HepG2 (cell line): ENCODE measurements around the gene EPS8. TPM values are rescaled to one million over a fixed set of nuclear protein-coding genes. Genes with fewer than 3 reads are reported as not detected.

Experiments used
- ATAC-seq: fragments of 200-7000 bp; cut with Tn5 transposase; 3 replicates; pipeline ENCODE4 v1.9.1; 2020; ENCODE audit warnings: mild to moderate bottlenecking, moderate library complexity
- BruUV-seq: library from RNA; stranded (reverse); fragments of 400-500 nt; replicated peaks from 2 replicates; lab custom pipeline; 2021; lab: Mats Ljungman, UMichigan
- CTCF ChIA-PET: fragments of 300-600 bp; formaldehyde crosslinking; extraction: SDS; loops from one replicate; lab custom pipeline; 2021; ENCODE audit warnings: low total read pairs, inconsistent platforms, low intra/inter-chr PET ratio; lab: Yijun Ruan, JAX
- POLR2A ChIA-PET: fragments of 350-600 bp; sonication (Branson Sonifier 250); formaldehyde crosslinking; loops from one replicate; lab custom pipeline; 2020; ENCODE audit warnings: antibody characterized with exemption, inconsistent platforms; lab: Yijun Ruan, JAX
- DNase-seq: peaks from one replicate; pipeline ENCODE4 v3.0.0-alpha.2; 2015; ENCODE audit warnings: low spot score
- FAIRE-seq: peaks from 3 replicates; lab custom pipeline; 2011; peaks lifted over from hg19 to GRCh38; lab: Jason Lieb, UNC
- H2AFZ ChIP-seq: one replicate; pipeline ENCODE4 v1.6.1; 2011; ENCODE audit warnings: low read length, inconsistent platforms
- H3K27ac ChIP-seq: fragments of 300-600 bp; 3 replicates; pipeline ENCODE4 v1.8.0; 2011; ENCODE audit warnings: mixed run types, mild to moderate bottlenecking, mixed read lengths, low read length, inconsistent platforms; ENCODE audit not compliant: insufficient read depth; ENCODE audit errors: extremely low read length
- H3K27me3 ChIP-seq, 2 experiments: fragments of 200-600 bp in 1 of 2; 2 replicates in 1 of 2; 3 replicates in 1 of 2; pipeline versions ENCODE4 v1.6.0 to v1.8.0; 2011; ENCODE audit warnings: low read length in 2 of 2, mild to moderate bottlenecking in 2 of 2, moderate library complexity in 2 of 2, inconsistent platforms in 1 of 2; ENCODE audit not compliant: insufficient read depth in 2 of 2, control insufficient read depth in 1 of 2
- H3K36me3 ChIP-seq, 2 experiments: fragments of 200-600 bp in 1 of 2; replicated peaks in 1 of 2; 2 replicates in 1 of 2; 3 replicates in 1 of 2; pipeline versions ENCODE4 v1.5.1 to v1.8.0; 2011; ENCODE audit warnings: low read length in 2 of 2, inconsistent platforms in 1 of 2; ENCODE audit not compliant: insufficient read depth in 2 of 2, control insufficient read depth in 1 of 2
- H3K4me1 ChIP-seq: 2 replicates; pipeline ENCODE4 v1.5.1; 2012; ENCODE audit warnings: low read length, inconsistent platforms; ENCODE audit not compliant: insufficient read depth
- H3K4me2 ChIP-seq: 2 replicates; pipeline ENCODE4 v1.6.0; 2011; ENCODE audit warnings: low read depth, low read length, inconsistent platforms
- H3K4me3 ChIP-seq, 3 experiments: fragments of 200-600 bp in 1 of 3; sonication (generic), shearing (Covaris generic) in 1 of 3; replicated peaks in 1 of 3; 2 replicates each; pipeline ENCODE4 v1.5.1; 2011 to 2016; ENCODE audit warnings: low read length in 3 of 3, inconsistent platforms in 2 of 3, low read depth in 2 of 3, mild to moderate bottlenecking in 2 of 3, control low read depth in 1 of 3, mixed read lengths in 1 of 3; ENCODE audit not compliant: insufficient read depth in 1 of 3
- H3K79me2 ChIP-seq: one replicate; pipeline ENCODE4 v1.6.1; 2011; ENCODE audit warnings: low read length, inconsistent platforms; ENCODE audit not compliant: insufficient read depth
- H3K9ac ChIP-seq: 2 replicates; pipeline ENCODE4 v1.6.0; 2011; ENCODE audit warnings: mild to moderate bottlenecking, low read depth, low read length, inconsistent platforms; ENCODE audit not compliant: insufficient read depth
- H3K9me3 ChIP-seq: 2 replicates; pipeline ENCODE4 v1.5.1; 2012; ENCODE audit warnings: mild to moderate bottlenecking, low read length
- H4K20me1 ChIP-seq: 2 replicates; pipeline ENCODE4 v1.6.0; 2011; ENCODE audit warnings: inconsistent platforms, mild to moderate bottlenecking, low read length, moderate library complexity; ENCODE audit not compliant: insufficient read depth
- ARHGAP35 ChIP-seq: sonication (generic); formaldehyde crosslinking; IDR thresholded peaks from 2 replicates; pipeline ENCODE4 v1.9.0; 2022; ENCODE audit warnings: mild to moderate bottlenecking, inconsistent platforms, moderate library complexity, missing genetic modification reagents, borderline replicate concordance
- KLF12 ChIP-seq: sonication (generic); formaldehyde crosslinking; IDR thresholded peaks from 2 replicates; pipeline ENCODE4 v1.4.0; 2020; ENCODE audit warnings: missing genetic modification reagents, borderline replicate concordance
- MIXL1 ChIP-seq: IDR thresholded peaks from 2 replicates; pipeline ENCODE4 v1.6.1; 2016
- RARA ChIP-seq: IDR thresholded peaks from 2 replicates; pipeline ENCODE4 v1.6.1; 2016; ENCODE audit warnings: missing genetic modification reagents, missing compliant biosample characterization
- SALL1 ChIP-seq: sonication (generic); formaldehyde crosslinking; IDR thresholded peaks from 2 replicates; pipeline ENCODE4 v1.8.0; 2022; ENCODE audit warnings: mild to moderate bottlenecking, missing genetic modification reagents
- SSRP1 ChIP-seq: IDR thresholded peaks from 2 replicates; pipeline ENCODE4 v1.6.1; 2016; ENCODE audit warnings: control low read depth
- ZBTB7B ChIP-seq: sonication (generic); formaldehyde crosslinking; IDR thresholded peaks from 2 replicates; pipeline ENCODE4 v1.4.0; 2020; ENCODE audit warnings: missing genetic modification reagents
- ZMYM3 ChIP-seq: sonication (generic); formaldehyde crosslinking; IDR thresholded peaks from 2 replicates; pipeline ENCODE4 v1.5.1; 2020; ENCODE audit warnings: mild to moderate bottlenecking, missing genetic modification reagents
- ZNF468 ChIP-seq: sonication (generic); formaldehyde crosslinking; IDR thresholded peaks from 2 replicates; pipeline ENCODE4 v1.8.0; 2022; ENCODE audit warnings: mild to moderate bottlenecking, moderate library complexity, missing genetic modification reagents
- ZNF782 ChIP-seq: sonication (generic); formaldehyde crosslinking; IDR thresholded peaks from 2 replicates; pipeline ENCODE4 v1.4.0; 2020; ENCODE audit warnings: missing genetic modification reagents, mild to moderate bottlenecking, borderline replicate concordance
- ZNF790 ChIP-seq: sonication (generic); formaldehyde crosslinking; IDR thresholded peaks from 2 replicates; pipeline ENCODE4 v1.8.0; 2022; ENCODE audit warnings: missing genetic modification reagents, mild to moderate bottlenecking, borderline replicate concordance
- ZNF878 ChIP-seq: sonication (generic); formaldehyde crosslinking; IDR thresholded peaks from 2 replicates; pipeline ENCODE4 v1.8.1; 2023; ENCODE audit warnings: mild to moderate bottlenecking, missing genetic modification reagents, moderate library complexity
- WGBS: methylation state at CpG from one replicate; pipeline ENCODE4 v1.1.6; 2017; ENCODE audit warnings: low lambda C conversion rate; 5-methylcytosine and 5-hydroxymethylcytosine counted together
- in situ Hi-C: cut with HindIII; loops from 2 replicates; pipeline ENCODE4 v1.10.0; 2017; ENCODE audit warnings: low pct_unique_long_range_greater_than_20kb; ENCODE audit not compliant: extremely low pct_ligation_motif_present
- intact Hi-C: fragments of 100-400 bp; cut with micrococcal nuclease; formaldehyde crosslinking; loops from one replicate; pipeline ENCODE4 v1.10.0; 2022; ENCODE audit not compliant: unreplicated experiment
- polyA plus RNA-seq, 8 experiments: library from polyadenylated mRNA; depleted of rRNA in 3 of 8; stranded (reverse) in 7 of 8; unstranded in 1 of 8; fragments of >200 nt; fragmentation: Illumina TruSeq in 4 of 8; extraction: Trizol in 4 of 8; gene quantifications; 2 replicates each; pipeline versions ENCODE4 v1.2.1 to v1.2.3, GENCODE V29; 2011 to 2016; ENCODE audit warnings: low read depth in 4 of 8, missing spikeins in 1 of 8, mixed read lengths in 1 of 8; ENCODE audit not compliant: insufficient read depth in 1 of 8
- total RNA-seq, 5 experiments: library from RNA; depleted of rRNA; stranded (reverse); fragments of >200 nt; fragmentation: Illumina TruSeq; extraction: Trizol; gene quantifications; 2 replicates each; pipeline ENCODE4 v1.2.3, GENCODE V29; 2016; ENCODE audit warnings: low read depth in 1 of 5
- TF ChIP-seq, protein P1 (sequence below): sonication (generic); formaldehyde crosslinking; IDR thresholded peaks from 2 replicates; pipeline ENCODE4 v1.5.1; 2020; ENCODE audit warnings: mild to moderate bottlenecking, missing genetic modification reagents, moderate library complexity
- TF ChIP-seq, protein P2 (sequence below): IDR thresholded peaks from 2 replicates; pipeline ENCODE4 v1.6.1; 2016
- TF ChIP-seq, protein P3 (sequence below): sonication (generic); formaldehyde crosslinking; IDR thresholded peaks from 2 replicates; pipeline ENCODE4 v1.4.0; 2020; ENCODE audit warnings: missing genetic modification reagents

Gene EPS8
- total and polyA plus RNA-seq, 2 of the 13 experiments (the other 11 are each of a cell fraction or from before 2014, with no cell fraction given) = 37.1 to 43.4 TPM

DNA sequence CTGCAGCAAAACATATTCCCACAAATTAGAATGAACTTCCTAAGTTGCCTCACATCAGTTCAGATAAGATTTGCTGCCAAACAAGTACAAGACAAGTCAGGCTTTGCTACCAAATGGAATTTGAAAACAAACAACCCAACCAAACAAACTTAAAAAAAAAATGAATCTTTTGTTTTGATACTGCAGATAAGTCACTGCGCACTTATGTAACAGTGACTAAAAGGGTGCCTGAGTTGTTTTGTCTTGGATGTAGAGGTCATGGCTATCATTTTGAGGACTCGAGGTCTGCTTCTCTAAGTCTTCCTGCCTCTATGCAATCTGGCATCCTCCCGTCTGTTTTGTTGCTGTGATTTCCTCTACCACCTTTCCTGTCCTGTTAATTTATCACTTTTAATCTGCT, 11.1 kb upstream of the EPS8 start (continued):
- TF ChIP-seq, protein P1, sequence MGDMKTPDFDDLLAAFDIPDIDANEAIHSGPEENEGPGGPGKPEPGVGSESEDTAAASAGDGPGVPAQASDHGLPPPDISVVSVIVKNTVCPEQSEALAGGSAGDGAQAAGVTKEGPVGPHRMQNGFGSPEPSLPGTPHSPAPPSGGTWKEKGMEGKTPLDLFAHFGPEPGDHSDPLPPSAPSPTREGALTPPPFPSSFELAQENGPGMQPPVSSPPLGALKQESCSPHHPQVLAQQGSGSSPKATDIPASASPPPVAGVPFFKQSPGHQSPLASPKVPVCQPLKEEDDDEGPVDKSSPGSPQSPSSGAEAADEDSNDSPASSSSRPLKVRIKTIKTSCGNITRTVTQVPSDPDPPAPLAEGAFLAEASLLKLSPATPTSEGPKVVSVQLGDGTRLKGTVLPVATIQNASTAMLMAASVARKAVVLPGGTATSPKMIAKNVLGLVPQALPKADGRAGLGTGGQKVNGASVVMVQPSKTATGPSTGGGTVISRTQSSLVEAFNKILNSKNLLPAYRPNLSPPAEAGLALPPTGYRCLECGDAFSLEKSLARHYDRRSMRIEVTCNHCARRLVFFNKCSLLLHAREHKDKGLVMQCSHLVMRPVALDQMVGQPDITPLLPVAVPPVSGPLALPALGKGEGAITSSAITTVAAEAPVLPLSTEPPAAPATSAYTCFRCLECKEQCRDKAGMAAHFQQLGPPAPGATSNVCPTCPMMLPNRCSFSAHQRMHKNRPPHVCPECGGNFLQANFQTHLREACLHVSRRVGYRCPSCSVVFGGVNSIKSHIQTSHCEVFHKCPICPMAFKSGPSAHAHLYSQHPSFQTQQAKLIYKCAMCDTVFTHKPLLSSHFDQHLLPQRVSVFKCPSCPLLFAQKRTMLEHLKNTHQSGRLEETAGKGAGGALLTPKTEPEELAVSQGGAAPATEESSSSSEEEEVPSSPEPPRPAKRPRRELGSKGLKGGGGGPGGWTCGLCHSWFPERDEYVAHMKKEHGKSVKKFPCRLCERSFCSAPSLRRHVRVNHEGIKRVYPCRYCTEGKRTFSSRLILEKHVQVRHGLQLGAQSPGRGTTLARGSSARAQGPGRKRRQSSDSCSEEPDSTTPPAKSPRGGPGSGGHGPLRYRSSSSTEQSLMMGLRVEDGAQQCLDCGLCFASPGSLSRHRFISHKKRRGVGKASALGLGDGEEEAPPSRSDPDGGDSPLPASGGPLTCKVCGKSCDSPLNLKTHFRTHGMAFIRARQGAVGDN (CRISPR knock-in tag) = no peak
- TF ChIP-seq ZNF878 (CRISPR knock-in tag) = no peak
- TF ChIP-seq ZNF790 (CRISPR knock-in tag) = no peak
- TF ChIP-seq ZBTB7B (CRISPR knock-in tag) = no peak
- TF ChIP-seq, all 625 proteins: peak for 5

DNA sequence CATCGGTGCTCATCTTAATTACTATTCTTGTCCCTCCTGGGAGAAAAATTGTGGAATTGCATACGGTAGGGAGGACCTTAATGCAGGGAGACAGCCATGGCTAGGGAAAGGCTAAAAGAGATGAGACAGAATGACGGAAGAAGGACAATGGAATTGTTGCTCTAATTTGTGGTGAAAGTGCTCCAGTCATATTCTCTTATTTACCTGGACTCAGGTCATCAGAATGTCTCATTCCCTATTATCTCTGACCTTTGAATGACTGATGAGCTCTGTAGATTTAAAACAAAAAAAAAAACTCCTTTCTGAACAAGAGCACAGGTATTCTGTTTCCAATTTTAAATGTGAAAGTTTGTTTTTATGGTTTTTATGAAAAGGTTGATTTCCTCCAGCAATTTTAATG, 8.6 kb upstream of the EPS8 start:
- H3K4me1 ChIP-seq = peaks cover 43% of the 10 kb centered on the region
- H3K9me3 ChIP-seq = no peaks in the 10 kb centered on the region
- DNase-seq (peak; percentile 55), FAIRE-seq (peak; percentile 42), ATAC-seq (peak; percentile 44; the same call in 2 of the 3 replicates)
- ChIA-PET CTCF (no interaction called here), POLR2A (interaction anchor here (3.0 kb wide), 1 partner anchor 8 kb away, joined by 9 read pairs; the partner anchor contains the start of gene EPS8)
- intact Hi-C loops (no loop called here), in situ Hi-C loops (no loop called here)
- no peaks in the 10 kb centered on the region for H3K27me3 ChIP-seq
- H3K27ac ChIP-seq = no peak overlapping the region
- H3K4me2 ChIP-seq = peak overlapping the region; percentile 65
- WGBS = 12% methylated on average over 3 of the region's 3 CpGs
- no peak overlapping the region for H2AFZ ChIP-seq
- no TSS peak for BruUV-seq
- no peaks in the 10 kb centered on the region for H4K20me1 ChIP-seq
- H3K4me3 ChIP-seq = peak overlapping the region in 2 of 3 experiments; percentile 16 to 21; a peak in 2 of 6 replicates
- H3K9ac ChIP-seq = no peak overlapping the region
- H3K36me3 ChIP-seq = no peaks in the 10 kb centered on the region
- no peaks in the 10 kb centered on the region for H3K79me2 ChIP-seq
- no peak for TF ChIP-seq SALL1 (CRISPR knock-in tag)
- TF ChIP-seq ZMYM3 (CRISPR knock-in tag) = no peak
- TF ChIP-seq MIXL1 = 0 out of 2 replicates have a peak, but pooled peaks have one; percentile 25
- no peak for TF ChIP-seq KLF12
- TF ChIP-seq, protein P2, sequence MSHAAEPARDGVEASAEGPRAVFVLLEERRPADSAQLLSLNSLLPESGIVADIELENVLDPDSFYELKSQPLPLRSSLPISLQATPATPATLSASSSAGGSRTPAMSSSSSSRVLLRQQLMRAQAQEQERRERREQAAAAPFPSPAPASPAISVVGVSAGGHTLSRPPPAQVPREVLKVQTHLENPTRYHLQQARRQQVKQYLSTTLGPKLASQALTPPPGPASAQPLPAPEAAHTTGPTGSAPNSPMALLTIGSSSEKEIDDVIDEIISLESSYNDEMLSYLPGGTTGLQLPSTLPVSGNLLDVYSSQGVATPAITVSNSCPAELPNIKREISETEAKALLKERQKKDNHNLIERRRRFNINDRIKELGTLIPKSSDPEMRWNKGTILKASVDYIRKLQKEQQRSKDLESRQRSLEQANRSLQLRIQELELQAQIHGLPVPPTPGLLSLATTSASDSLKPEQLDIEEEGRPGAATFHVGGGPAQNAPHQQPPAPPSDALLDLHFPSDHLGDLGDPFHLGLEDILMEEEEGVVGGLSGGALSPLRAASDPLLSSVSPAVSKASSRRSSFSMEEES = no peak
- TF ChIP-seq SSRP1 = no peak
- peak; percentile 66 for TF ChIP-seq RARA
- TF ChIP-seq, protein P3, sequence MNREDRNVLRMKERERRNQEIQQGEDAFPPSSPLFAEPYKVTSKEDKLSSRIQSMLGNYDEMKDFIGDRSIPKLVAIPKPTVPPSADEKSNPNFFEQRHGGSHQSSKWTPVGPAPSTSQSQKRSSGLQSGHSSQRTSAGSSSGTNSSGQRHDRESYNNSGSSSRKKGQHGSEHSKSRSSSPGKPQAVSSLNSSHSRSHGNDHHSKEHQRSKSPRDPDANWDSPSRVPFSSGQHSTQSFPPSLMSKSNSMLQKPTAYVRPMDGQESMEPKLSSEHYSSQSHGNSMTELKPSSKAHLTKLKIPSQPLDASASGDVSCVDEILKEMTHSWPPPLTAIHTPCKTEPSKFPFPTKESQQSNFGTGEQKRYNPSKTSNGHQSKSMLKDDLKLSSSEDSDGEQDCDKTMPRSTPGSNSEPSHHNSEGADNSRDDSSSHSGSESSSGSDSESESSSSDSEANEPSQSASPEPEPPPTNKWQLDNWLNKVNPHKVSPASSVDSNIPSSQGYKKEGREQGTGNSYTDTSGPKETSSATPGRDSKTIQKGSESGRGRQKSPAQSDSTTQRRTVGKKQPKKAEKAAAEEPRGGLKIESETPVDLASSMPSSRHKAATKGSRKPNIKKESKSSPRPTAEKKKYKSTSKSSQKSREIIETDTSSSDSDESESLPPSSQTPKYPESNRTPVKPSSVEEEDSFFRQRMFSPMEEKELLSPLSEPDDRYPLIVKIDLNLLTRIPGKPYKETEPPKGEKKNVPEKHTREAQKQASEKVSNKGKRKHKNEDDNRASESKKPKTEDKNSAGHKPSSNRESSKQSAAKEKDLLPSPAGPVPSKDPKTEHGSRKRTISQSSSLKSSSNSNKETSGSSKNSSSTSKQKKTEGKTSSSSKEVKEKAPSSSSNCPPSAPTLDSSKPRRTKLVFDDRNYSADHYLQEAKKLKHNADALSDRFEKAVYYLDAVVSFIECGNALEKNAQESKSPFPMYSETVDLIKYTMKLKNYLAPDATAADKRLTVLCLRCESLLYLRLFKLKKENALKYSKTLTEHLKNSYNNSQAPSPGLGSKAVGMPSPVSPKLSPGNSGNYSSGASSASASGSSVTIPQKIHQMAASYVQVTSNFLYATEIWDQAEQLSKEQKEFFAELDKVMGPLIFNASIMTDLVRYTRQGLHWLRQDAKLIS = no peak
- TF ChIP-seq ZNF782 = no peak
- TF ChIP-seq ARHGAP35 (CRISPR knock-in tag) = no peak
- TF ChIP-seq ZNF468 = no peak
